GM10266 (cell line): ENCODE results near the gene ARHGAP29.

ENCODE experiments used
- DNase-seq: peaks from one replicate; pipeline ENCODE4 v3.0.0; 2012; ENCODE audit errors: extremely low spot score
- CTCF ChIP-seq: IDR thresholded peaks from 2 replicates; pipeline ENCODE4 v1.5.1; 2012; ENCODE audit warnings: mild to moderate bottlenecking, low read depth; ENCODE audit not compliant: control insufficient read depth, insufficient read depth; ENCODE audit errors: missing control alignments

ARHGAP29 gene

DNA sequence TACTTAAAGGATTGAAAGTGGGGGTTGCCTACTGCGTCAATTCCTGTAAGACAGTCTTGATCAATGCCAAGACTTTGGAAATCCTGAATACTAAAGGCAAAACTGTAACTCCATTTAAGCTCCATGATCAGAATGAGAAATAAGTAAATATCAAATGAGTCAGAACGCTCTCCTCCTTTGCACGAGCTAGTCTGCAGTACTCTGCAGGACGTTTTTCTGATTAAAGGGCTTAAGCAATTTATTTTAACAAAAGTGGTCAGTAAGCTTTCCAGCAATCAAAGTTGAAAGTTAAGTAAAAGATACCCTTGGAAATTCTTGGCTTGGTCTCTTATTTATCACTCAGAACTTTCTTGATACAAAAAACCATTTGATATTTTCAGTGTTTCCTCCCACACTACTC is 35.7 kb upstream of the ARHGAP29 start:
- no peak for DNase-seq
- no peak for TF ChIP-seq CTCF

- TF ChIP-seq CTCF: no peak
- DNase-seq: no peak
These were observed 35.0 kb upstream of the ARHGAP29 start for GRCh38 chr1:94272388-94272787.

GRCh38 chr1:94271373-94271772 is 34.0 kb upstream of the ARHGAP29 start:
- DNase-seq: no peak
- no peak for TF ChIP-seq CTCF

DNA sequence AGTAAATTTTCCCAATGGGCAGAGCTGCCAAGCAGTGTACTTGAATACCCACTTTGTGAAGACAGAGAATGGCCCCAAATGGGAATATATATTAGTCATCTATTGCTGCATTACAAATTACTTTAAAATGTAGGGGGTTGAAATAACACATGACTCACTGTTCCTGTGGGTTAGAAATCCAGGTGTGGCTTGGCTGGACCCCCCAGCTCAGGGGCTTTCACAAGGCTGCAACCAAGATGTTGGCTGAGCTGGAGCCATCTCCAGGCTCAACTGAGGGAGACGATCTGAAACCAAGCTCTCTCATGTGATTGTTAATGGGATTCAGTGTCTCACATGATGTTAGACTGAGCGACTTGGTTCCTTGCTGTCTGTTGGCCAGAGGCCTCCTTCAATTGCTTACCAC is 33.4 kb upstream of the ARHGAP29 start:
- no peak for TF ChIP-seq CTCF
- no peak for DNase-seq

DNA sequence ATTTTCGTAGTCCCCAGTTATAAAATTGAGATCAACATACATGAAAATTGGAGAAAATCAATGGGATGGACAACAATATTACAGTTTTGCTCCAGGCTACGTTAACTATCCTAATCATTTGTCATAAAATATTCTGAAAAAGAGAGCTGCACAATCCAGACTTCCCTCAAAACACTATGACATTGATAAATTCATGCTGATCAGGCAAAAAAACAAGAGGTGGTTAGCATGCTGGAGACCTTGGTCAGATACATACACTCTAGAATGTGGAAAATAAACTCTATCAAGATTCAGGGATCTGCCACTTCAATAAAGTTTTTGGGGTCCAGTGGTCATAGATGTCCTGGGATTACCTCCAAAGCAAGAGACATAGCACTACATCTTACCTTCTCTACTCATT is 32.5 kb upstream of the ARHGAP29 start:
- no peak for DNase-seq
- no peak for TF ChIP-seq CTCF

DNA sequence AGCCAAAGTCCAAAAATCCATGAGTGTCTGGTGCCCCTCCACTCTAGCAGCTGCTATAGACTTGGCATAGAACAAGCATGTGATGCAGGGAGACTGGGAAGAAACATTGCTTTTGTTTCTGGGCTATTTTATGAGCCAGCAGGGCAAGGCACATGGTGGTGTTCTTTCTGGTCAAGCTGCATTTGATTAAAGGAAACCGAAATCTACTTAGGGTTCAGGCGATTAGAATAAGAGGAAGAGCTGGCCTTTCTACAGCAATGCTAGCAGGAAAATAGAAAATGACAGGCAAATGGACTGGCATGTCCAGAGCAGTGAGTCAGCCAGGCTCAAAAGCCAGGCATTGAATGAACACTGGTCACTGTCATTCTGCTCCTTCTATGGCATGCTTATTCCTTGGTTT is 28.5 kb upstream of the ARHGAP29 start:
- no peak for DNase-seq
- no peak for TF ChIP-seq CTCF

DNA sequence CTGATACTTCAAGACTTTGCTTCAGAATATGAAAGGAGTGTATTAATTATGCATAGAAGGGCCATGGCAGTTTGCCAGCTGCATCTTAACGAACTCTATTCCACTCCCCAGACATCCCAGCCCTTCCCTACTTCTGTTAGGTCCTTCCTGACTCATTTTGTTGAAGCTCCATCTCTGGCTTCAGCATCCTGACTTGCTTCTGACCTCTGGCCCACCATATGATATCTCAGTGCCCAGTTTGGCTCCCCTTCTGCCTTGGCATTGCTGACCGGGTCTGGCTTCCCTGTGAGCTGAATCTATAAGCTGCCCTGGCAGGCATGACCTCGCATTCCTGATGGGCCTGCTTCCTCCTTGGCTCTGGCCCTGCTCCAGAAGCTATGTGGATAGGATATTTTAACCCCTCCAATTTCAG is 27.6 kb upstream of the ARHGAP29 start:
- TF ChIP-seq CTCF: no peak
- DNase-seq: no peak
